OCI-LY7 (cell line): ENCODE results near the gene PPP6R3.

ENCODE experiments used
- CTCF ChIP-seq: fragments of 200-600 bp; sonication (generic); conservative IDR thresholded peaks from 2 replicates; pipeline ENCODE4 v1.5.1; 2014; ENCODE audit warnings: mild to moderate bottlenecking, antibody characterized with exemption, low read length, moderate library complexity, mixed read lengths
- EZH2phosphoT487 ChIP-seq: fragments of 200-600 bp; sonication (generic); IDR thresholded peaks from 2 replicates; pipeline ENCODE4 v1.6.1; 2018; ENCODE audit warnings: low read depth, borderline replicate concordance, mild to moderate bottlenecking, mixed run types, antibody characterized with exemption, low read length, moderate library complexity, mixed read lengths

GRCh38 chr11:68450711-68451110 is 9.8 kb upstream of the PPP6R3 start:
- TF ChIP-seq CTCF = no peak
- TF ChIP-seq EZH2phosphoT487 = no peak
